Panc1 (cell line): ENCODE measurements around the gene DNAJC12.

ENCODE experiments used
- CTCF ChIP-seq: fragments of 450-650 bp; IDR thresholded peaks from 2 replicates; pipeline ENCODE4 v1.5.1; 2017; ENCODE audit warnings: mild to moderate bottlenecking
- SIN3A ChIP-seq: IDR thresholded peaks from 2 replicates; pipeline ENCODE4 v1.6.1; 2012; ENCODE audit warnings: low read depth, mild to moderate bottlenecking, low read length, moderate library complexity, borderline replicate concordance; ENCODE audit not compliant: insufficient read depth

- TF ChIP-seq SIN3A (no peak), CTCF (no peak)
These were observed 66.8 kb downstream of the DNAJC12 start for GRCh38 chr10:67771200-67771599.
